ENCODE data around the gene PRKCZ.
A peak's percentile ranks its signal among the peaks of the same experiment; 100 is the strongest.

The PRKCZ gene

GRCh38 chr1:2213576-2214505 is 163.6 kb downstream of the PRKCZ start:
- in situ Hi-C loops (cut with HindIII; ENCODE audit: low pct_ligation_motif_present, low sequenced_read_pairs) = loop anchor here (25.0 kb wide), 1 partner anchor 98 kb away; no protein-coding TSS in a partner anchor
- Histone ChIP-seq H3K36me3 (replicated peaks) (no peaks in the 10 kb centered on the region), H3K27ac (peak overlapping the region; percentile 98), H3K4me3 (ENCODE audit: low read depth, low read length) (no peak overlapping the region), H3K27me3 (replicated peaks) (no peaks in the 10 kb centered on the region)
- DNase-seq = peak; percentile 72
- TF ChIP-seq CTCF (IDR thresholded peaks at IDR 0.05; ENCODE audit: low read depth, low read length, missing control alignments) = no peak

- no peaks in the 10 kb centered on the region for H3K27me3 ChIP-seq (replicated peaks)
- TF ChIP-seq CTCF (IDR thresholded peaks at IDR 0.05; ENCODE audit: low read depth, low read length, missing control alignments) = no peak
- no peak for DNase-seq
- in situ Hi-C loops (cut with HindIII; ENCODE audit: low pct_ligation_motif_present, low sequenced_read_pairs) = loop anchor here (25.0 kb wide), 1 partner anchor 98 kb away; no protein-coding TSS in a partner anchor
- peak overlapping the region; percentile 98 for H3K27ac ChIP-seq
- H3K36me3 ChIP-seq (replicated peaks) = no peaks in the 10 kb centered on the region
- H3K4me3 ChIP-seq (ENCODE audit: low read depth, low read length) = no peak overlapping the region
These were observed 164.5 kb downstream of the PRKCZ start for GRCh38 chr1:2214541-2215241.

GRCh38 chr1:2215329-2215728 is 165.1 kb downstream of the PRKCZ start:
- in situ Hi-C loops (cut with HindIII; ENCODE audit: low pct_ligation_motif_present, low sequenced_read_pairs) = loop anchor here (25.0 kb wide), 1 partner anchor 97 kb away; no protein-coding TSS in a partner anchor
- Histone ChIP-seq H3K4me3 (ENCODE audit: low read depth, low read length) (no peak overlapping the region), H3K36me3 (replicated peaks) (no peaks in the 10 kb centered on the region), H3K27me3 (replicated peaks) (no peaks in the 10 kb centered on the region), H3K27ac (no peak overlapping the region)
- TF ChIP-seq CTCF (IDR thresholded peaks at IDR 0.05; ENCODE audit: low read depth, low read length, missing control alignments) = no peak
- DNase-seq = no peak

- no peak for DNase-seq
- no peaks in the 10 kb centered on the region for H3K27me3 ChIP-seq (replicated peaks)
- no peak overlapping the region for H3K4me3 ChIP-seq (ENCODE audit: low read depth, low read length)
- H3K36me3 ChIP-seq (replicated peaks) = no peaks in the 10 kb centered on the region
- no peak overlapping the region for H3K27ac ChIP-seq
- TF ChIP-seq CTCF (IDR thresholded peaks at IDR 0.05; ENCODE audit: low read depth, low read length, missing control alignments) = no peak
- in situ Hi-C loops (cut with HindIII; ENCODE audit: low pct_ligation_motif_present, low sequenced_read_pairs) = loop anchor here (25.0 kb wide), 1 partner anchor 96 kb away; no protein-coding TSS in a partner anchor
These were observed 165.9 kb downstream of the PRKCZ start for GRCh38 chr1:2215909-2216766.

- TF ChIP-seq CTCF (IDR thresholded peaks at IDR 0.05; ENCODE audit: low read depth, low read length, missing control alignments) = no peak
- H3K36me3 ChIP-seq (replicated peaks) = no peaks in the 10 kb centered on the region
- H3K27ac ChIP-seq = no peak overlapping the region
- in situ Hi-C loops (cut with HindIII; ENCODE audit: low pct_ligation_motif_present, low sequenced_read_pairs) = loop anchor here (25.0 kb wide), 1 partner anchor 96 kb away; no protein-coding TSS in a partner anchor
- DNase-seq = no peak
- H3K4me3 ChIP-seq (ENCODE audit: low read depth, low read length) = no peak overlapping the region
- no peaks in the 10 kb centered on the region for H3K27me3 ChIP-seq (replicated peaks)
These were observed 166.5 kb downstream of the PRKCZ start for GRCh38 chr1:2216767-2217058.

Measured in brain microvascular endothelial cell (primary cell).